Stimulated activated CD4-positive, alpha-beta T cell treated with anti-CD3 and anti-CD28 coated beads, Interleukin-12 subunit alpha, Interleukin-12 subunit beta, amount 100 ng/mL, for 48 hours (primary cell): Measurements from ENCODE around the gene MEF2A.

Experiments
- DNase-seq, 3 donors: peaks; one replicate each; pipeline ENCODE4 v3.0.0-alpha.2; 2020; ENCODE audit warnings: low read depth in 2 of 3, low spot score in 1 of 3

MEF2A gene

GRCh38 chr15:99562238-99562637 lies 3.5 kb upstream of the MEF2A start:
- DNase-seq, result no peak

GRCh38 chr15:99564221-99565048 lies 1.3 kb upstream of the MEF2A start:
- no peak for DNase-seq

DNA sequence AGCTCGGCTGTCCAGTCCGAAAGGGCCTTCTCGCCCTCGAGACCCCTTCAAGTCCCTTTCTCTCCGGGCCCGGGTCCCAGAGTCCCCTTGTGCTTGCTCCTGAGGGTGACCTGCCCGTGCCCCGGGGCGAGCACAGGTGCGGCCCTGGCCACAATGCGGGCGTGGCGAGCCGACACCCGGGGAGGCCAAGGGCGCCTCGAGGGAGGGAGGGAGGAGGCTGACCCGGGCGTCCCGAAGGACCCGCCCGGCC lies 810 bp upstream of the MEF2A start:
- DNase-seq, result no peak

- no peak for DNase-seq
Measured at GRCh38 chr15:99566157-99566897, 543 bp downstream of the MEF2A start.

- DNase-seq, result no peak
Measured at GRCh38 chr15:99568625-99569352, 3.0 kb downstream of the MEF2A start.

GRCh38 chr15:99571299-99571698 lies 5.5 kb downstream of the MEF2A start:
- no peak for DNase-seq

- DNase-seq, result no peak
Measured at GRCh38 chr15:99574048-99574447, 8.3 kb downstream of the MEF2A start.

GRCh38 chr15:99574502-99574901 lies 8.7 kb downstream of the MEF2A start:
- DNase-seq, result no peak

GRCh38 chr15:99578809-99579208 lies 13.0 kb downstream of the MEF2A start:
- DNase-seq, result no peak

DNA sequence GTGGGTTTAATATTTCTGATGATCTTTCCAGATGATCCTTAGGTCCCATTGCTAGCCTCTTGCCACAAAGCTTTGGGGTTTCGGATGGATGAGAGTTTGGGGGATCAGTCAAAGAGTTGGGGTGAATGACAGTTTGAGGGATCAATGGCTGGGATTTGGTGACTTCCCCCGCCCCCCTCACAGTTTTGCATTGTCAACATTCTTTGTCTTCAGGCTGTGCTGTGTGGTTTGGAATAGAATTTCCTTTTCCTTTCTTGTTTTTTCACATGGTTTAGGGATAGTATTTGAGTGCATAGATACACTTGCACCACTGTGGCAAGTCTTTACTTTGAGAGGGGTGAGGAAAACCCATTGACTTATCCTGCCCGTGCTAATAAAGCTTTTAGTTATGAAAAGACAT lies 14.3 kb downstream of the MEF2A start:
- no peak for DNase-seq

DNA sequence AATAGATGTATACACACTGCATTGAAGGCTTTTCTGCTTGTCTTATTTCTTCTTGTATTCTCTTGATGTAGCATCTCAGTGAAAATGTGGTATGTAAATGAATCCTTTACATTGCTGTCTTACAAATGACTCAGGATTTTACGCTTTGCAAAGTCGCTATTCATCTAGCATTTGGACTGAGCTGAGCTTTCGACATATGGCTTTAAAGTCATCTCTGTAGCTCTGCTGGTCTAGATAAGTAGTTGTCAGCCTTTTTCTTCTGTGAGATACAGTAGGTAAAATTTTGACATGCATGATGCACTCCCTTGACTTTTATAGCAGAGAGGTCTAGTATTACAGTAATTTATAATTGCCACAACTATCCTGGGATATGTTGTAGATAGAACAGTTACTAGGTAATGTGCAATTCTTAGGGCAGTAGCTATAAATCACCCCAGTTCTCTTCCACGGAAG lies 16.8 kb downstream of the MEF2A start:
- DNase-seq, result no peak

DNA sequence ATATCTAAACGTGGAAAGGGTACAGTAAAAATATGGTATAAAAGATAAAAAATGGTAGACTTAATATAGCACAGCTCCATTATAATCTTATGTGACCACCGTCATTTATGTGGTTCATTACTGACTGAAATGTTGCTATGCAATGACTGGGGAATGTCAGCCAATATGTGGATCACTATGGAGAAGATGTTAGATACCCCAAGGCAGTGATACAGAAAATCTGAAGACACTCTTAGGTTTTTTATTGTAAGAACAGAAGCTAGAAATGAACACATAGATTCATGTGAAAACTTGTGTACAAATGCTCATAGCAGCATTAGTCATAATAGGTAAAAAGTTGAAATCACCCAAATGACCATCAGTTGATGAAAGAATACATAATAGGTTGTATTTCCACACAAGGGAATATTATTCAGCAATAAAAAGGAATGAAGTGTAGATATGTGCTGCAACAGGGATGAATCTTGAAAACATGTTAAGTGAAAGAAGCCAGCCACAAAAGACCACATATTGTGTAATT lies 18.4 kb downstream of the MEF2A start:
- DNase-seq, result no peak

- no peak for DNase-seq
Measured at GRCh38 chr15:99586121-99586520, 20.3 kb downstream of the MEF2A start.

GRCh38 chr15:99589801-99590200 lies 24.0 kb downstream of the MEF2A start:
- no peak for DNase-seq

- no peak for DNase-seq
Measured at GRCh38 chr15:99590913-99591646, 25.3 kb downstream of the MEF2A start.

DNA sequence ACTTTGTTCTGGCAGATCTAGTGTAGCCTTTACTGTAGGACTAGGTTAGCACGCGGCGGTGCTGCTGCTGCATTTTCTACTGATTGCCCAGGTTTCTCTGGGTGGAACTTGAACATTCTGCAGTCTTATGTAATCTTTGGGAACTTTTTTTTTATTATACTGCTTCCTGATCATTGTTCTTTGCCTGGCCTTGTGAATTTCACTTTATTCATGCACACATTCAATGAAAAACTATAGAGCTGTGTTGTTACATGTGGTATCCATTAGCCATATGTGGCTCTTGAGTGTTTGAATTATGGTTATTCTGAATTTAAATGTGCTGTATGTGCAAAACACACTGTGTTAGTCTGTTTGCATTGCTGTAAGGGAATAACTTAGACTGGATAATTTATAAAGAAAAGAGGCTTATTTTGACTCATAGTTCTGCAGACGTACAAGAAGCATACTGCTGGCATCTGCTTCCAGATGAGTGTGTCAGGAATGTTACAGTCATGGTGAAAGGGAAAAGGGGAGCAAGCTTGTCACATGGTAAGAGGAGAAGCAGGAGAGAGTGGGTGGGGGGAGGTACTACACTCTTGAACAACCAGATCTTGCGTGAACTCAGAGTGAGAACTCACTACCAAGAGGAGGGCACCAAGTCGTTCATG lies 26.5 kb downstream of the MEF2A start:
- no peak for DNase-seq

GRCh38 chr15:99593070-99593469 lies 27.3 kb downstream of the MEF2A start:
- no peak for DNase-seq

- no peak for DNase-seq
Measured at GRCh38 chr15:99594916-99595315, 29.1 kb downstream of the MEF2A start.

DNA sequence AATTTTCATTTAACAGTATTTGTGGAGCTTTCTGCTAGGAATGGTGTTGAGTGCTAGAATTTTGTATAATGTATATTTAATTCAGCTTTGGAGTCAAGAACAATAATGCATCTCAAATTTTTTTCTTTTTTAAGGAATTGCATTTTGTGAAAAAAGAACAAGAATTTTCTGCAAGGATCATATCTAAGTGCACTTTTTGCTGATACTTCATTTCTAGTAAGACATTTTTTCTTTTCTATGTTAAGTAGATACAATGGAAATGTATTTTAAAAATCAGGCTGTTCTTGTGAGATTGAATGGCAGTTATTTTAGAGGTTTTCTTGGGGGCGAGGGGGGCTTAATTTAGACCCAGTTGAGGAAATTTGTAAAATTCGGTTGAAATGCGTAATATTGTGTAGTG lies 32.5 kb downstream of the MEF2A start:
- DNase-seq, result no peak

DNA sequence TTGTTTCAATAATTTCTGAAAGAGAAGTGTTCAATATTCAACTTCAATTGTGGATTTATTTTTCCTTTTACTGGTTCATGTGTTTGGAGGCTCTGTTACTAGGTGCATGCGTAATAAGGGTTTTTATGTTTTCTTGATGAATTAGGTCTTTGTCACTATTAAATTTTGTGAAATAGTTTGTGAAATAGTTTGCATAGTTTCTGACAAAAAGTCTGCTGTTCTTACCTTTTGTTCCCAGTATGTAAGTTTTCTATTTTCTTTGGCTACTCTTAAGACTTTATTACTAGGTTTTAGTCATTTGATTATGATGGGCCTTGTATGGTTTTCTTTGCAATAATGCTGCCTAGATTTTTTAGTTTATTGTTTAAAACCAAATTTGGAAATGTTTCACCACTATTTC lies 38.0 kb downstream of the MEF2A start:
- DNase-seq, result no peak

GRCh38 chr15:99604865-99605264 lies 39.1 kb downstream of the MEF2A start:
- DNase-seq, result no peak
